Testis (tissue), 2 donors: Measurements from ENCODE around the gene LYRM4.

ENCODE experiments used
- CTCF ChIP-seq, 3 experiments: fragments of 450-650 bp in 2 of 3; fragments of 200-600 bp in 1 of 3; sonication (generic) in 1 of 3; IDR thresholded peaks; one replicate each; pipeline ENCODE4 v1.5.1; 2016 to 2019; ENCODE audit warnings: antibody characterized with exemption in 3 of 3, mild to moderate bottlenecking in 2 of 3, moderate library complexity in 1 of 3
- POLR2A ChIP-seq: fragments of 450-650 bp; IDR thresholded peaks from one replicate; pipeline ENCODE4 v1.6.1; 2017; ENCODE audit warnings: antibody characterized with exemption, mild to moderate bottlenecking, moderate library complexity

- TF ChIP-seq CTCF (IDR thresholded peaks at IDR 0.05) (no peak), POLR2A (no peak)
Observed at GRCh38 chr6:5160206-5160605, 100.5 kb downstream of the LYRM4 start.
